Inflammatory macrophage (primary cell): ENCODE results near the gene KTN1.
A peak's percentile ranks its signal among the peaks of the same experiment; 100 is the strongest.

Source experiments
- DNase-seq, 2 donors: peaks; one replicate each; pipeline ENCODE4 v3.0.0-alpha.2; 2020 to 2022

KTN1 gene

DNA sequence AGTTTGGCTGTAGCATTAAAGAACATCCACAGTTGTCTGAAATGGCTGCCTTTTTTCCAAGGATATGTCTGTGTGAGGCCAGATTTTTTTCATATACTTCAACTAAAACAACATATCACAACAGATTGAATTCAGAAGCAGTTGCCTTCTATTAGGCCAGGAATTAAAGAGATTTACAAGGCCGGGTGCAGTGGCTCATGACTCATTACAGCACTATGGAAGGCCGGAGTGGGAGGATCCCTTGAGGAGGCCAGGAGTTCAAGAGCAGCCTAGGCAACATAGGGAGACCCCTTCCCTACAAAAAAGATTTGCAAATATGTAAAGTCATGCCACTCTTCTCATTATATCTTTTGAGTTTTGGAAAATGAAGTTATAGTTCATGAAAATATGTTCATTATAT lies 108.6 kb downstream of the KTN1 start:
- no peak for DNase-seq

GRCh38 chr14:55689981-55690871 lies 110.2 kb downstream of the KTN1 start:
- no peak for DNase-seq

DNA sequence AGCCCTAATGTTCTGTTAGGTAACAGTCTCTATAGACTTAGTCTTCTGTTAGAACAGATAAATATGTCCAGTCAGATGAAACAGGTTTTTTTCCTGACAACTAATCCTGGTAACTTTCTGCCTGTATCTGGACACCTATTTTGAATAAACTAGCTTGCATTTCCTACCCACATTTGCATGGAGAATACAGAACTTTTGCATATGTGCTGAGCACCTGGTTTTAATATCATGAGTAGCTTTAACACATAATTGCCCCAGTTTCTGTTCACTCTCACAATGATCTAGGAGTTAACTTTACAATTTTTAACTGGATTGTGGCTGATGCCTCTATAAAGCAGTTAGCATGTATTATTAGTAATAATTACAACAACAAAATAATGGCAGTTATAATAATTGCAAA lies 111.7 kb downstream of the KTN1 start:
- no peak for DNase-seq

GRCh38 chr14:55693904-55694303 lies 113.9 kb downstream of the KTN1 start:
- no peak for DNase-seq

DNA sequence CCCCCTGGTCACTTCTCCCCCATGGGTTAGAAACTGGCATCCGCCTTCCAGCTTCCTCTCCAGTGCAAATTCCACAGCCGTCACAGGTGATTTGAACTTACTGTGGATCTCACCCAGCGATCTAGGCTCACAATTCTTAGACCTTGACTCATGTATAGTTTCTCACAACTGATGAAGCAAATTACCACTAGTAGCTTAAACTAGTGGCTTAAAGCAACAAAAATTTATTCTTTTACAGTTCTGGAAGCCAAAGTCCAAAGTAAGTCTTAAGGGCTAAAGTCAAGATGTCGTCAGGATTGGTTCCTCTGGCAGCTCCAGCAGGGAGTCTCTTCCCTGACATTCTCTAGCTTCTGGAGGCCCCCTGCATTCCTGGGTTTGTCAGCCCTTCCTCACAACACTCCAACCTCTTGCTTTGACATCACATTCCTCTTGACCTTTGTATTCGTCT lies 117.4 kb downstream of the KTN1 start:
- no peak for DNase-seq

- DNase-seq = no peak
These were observed 118.0 kb downstream of the KTN1 start for GRCh38 chr14:55698051-55698450.

GRCh38 chr14:55699131-55700057 lies 119.4 kb downstream of the KTN1 start:
- DNase-seq = no peak

GRCh38 chr14:55701638-55702037 lies 121.6 kb downstream of the KTN1 start:
- DNase-seq = no peak

DNA sequence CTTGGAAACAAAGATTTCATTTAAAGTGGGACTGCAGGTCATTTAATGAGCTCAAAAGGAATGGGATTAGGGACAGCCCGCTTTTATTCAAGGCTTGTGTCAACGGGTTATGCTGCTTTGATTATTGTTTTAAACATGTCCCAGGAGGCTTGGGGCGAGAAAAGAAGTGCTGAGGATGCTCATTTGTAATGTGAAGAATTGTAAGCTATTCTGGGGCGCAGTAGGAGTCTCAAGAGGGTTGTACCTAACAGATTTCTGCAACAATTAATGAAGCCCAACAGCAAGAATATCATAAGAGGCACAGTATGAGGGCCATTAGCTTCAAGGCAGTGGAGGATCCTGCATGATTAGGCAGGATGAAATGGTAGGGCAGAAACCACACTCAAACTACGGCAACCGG lies 122.5 kb downstream of the KTN1 start:
- no peak for DNase-seq

- DNase-seq = no peak
These were observed 124.6 kb downstream of the KTN1 start for GRCh38 chr14:55704654-55705053.

GRCh38 chr14:55705651-55706364 lies 125.8 kb downstream of the KTN1 start:
- DNase-seq = no peak

GRCh38 chr14:55706365-55706684 lies 126.3 kb downstream of the KTN1 start:
- DNase-seq = no peak

DNA sequence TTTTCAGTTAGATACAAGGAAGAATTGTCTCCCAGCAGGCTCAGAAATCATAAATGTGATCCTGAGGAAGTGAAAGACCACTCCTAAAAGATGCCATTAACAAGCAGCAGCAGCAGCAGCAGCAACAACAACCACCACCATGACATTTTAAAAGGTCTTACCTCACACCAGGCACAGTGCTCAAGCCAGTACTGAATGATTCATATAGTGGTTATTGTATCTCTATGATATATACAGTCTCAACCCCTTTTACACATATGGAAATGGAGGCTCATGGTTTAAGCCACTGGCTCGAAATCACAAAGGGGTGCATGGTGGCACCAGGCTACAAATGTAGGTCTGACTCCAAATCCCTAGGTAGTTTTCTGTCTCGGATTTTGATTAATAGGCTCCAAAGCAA lies 126.9 kb downstream of the KTN1 start:
- DNase-seq = no peak

DNA sequence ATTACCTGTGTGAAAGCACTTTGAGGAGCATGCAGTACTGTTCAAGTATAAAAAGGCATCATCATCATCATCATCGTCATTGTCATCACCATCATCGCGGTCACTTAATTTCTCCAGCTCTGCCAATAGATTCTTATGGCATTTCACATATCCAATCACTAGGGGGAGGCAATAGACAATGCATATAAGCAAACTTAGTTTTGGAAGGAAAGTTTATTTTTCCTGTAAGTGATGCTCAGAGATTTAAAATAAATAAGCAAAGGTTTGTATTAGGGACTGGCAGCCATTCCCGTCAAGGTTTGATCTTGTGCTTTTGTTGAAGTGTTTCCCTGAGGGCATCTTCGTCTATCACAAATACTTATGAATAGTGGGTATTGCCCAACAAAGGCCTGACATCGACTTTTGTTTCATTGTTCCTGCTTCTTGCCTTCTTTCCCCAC lies 127.4 kb downstream of the KTN1 start:
- DNase-seq = peak; percentile 10 to 18

GRCh38 chr14:55710506-55711041 lies 130.6 kb downstream of the KTN1 start:
- no peak for DNase-seq

- DNase-seq = no peak
These were observed 131.3 kb downstream of the KTN1 start for GRCh38 chr14:55711175-55711811.

DNA sequence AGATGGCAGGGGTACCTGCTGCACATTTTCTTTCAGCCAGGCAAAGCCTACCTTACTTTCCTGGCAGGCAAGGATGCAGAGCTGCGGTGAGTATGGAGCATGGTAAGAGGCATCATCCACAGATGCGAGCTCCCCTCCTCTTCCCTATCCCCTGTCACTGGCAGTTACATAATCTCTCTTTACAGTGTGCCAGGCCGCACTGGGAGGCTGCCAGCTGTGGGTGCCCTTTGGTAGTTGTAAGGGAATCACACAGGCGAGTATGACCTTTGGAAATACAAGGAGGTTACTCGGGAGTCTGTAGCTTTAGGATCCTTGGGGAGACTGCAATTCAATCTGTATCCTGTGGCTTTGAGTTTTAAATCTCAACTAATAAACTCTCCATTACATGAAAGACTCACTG lies 132.5 kb downstream of the KTN1 start:
- DNase-seq = no peak

DNA sequence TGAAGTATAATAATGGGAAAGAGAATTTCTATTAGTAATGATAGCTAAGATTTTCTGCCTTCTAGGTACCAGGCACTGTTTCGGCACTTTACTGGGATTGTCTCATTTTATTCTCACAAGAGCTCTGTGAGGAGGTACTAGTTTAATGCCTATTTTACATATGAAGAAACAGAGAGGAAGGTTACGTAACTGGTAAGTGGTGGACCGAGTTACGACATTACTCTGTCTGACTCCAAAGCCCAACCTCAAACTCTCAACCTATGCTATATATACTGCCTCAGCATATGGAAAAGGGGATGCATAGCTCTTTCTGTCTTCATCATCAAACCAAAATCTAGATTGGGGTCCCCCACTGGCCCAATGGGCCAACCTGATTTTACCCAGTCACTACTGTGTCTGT lies 133.5 kb downstream of the KTN1 start:
- DNase-seq = peak; percentile 60 to 76

DNA sequence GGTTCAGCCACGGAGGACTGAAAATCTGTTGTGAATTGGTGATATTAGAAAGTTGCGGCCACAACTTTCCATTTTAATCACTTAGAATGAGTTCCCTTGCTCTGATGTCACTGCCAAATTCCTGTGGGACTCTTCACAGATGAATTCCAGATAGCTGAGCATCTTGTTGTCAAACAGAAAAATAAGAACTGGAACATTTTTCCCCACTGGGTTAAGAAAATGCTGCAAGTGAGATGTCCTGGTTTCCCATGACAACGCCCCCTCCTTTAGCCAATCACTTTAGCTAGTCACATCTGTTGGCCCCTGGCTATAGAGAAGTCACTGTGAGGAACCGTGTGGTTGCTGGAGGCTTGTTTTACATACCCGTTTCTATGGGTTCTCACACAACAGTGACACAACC lies 135.9 kb downstream of the KTN1 start:
- DNase-seq = peak; percentile 26 to 63

GRCh38 chr14:55717621-55718020 lies 137.6 kb downstream of the KTN1 start:
- DNase-seq = no peak

GRCh38 chr14:55718551-55718950 lies 138.5 kb downstream of the KTN1 start:
- no peak for DNase-seq

DNA sequence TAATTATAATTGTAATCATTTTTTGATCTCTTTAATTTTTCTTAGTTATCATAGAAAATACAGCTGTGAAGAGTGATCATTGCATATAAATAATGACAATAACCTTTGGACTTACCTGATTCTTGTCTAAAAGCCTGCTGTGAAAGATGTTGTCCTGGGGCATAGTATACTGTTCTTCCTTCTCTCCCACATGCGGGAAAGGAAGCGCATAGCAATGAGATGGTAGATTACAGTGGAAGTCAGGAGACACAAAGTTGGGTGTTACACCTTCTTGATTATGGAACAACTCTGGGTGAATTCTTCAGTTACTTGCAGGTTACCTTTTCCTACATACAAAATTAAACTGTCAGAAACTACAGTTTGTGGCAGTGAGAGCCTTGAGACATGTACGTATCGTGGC lies 140.8 kb downstream of the KTN1 start:
- no peak for DNase-seq
